Nephron (organoid): ENCODE data around the gene ADARB2.
"Not testable (repeated sequence)": the region's sequence is repeated elsewhere in the genome, so short reads cannot be mapped to it uniquely, and the experiment has no call there.

Experiments used
- H3K27ac Mint-ChIP-seq, 3 experiments: 2 replicates each; pipeline ENCODE4 v1.8.0; 2020; ENCODE audit warnings: mixed read lengths in 3 of 3, mild to moderate bottlenecking in 2 of 3, moderate library complexity in 1 of 3
- H3K27me3 Mint-ChIP-seq: 2 replicates; pipeline ENCODE4 v1.8.0; 2021; ENCODE audit warnings: low read depth, mild to moderate bottlenecking, moderate library complexity, mixed read lengths
- H3K36me3 Mint-ChIP-seq: 2 replicates; pipeline ENCODE4 v1.8.0; 2020; ENCODE audit warnings: low read depth, mixed read lengths
- H3K4me1 Mint-ChIP-seq: 2 replicates; pipeline ENCODE4 v1.8.0; 2020; ENCODE audit warnings: mixed read lengths
- H3K4me3 Mint-ChIP-seq, 3 experiments: 2 replicates each; pipeline ENCODE4 v1.8.0; 2020; ENCODE audit warnings: mild to moderate bottlenecking in 3 of 3, mixed read lengths in 3 of 3, moderate library complexity in 2 of 3
- H3K9me3 Mint-ChIP-seq: 2 replicates; pipeline ENCODE4 v1.8.0; 2020; ENCODE audit warnings: mixed read lengths
- TF ChIP-seq, protein P1 (sequence below), 3 experiments: fragments of 200-600 bp; sonication (generic); IDR thresholded peaks; one replicate each; pipeline ENCODE4 v1.5.0; 2021; ENCODE audit warnings: antibody characterized with exemption in 3 of 3; ENCODE audit not compliant: unreplicated experiment in 3 of 3

ADARB2 gene

DNA sequence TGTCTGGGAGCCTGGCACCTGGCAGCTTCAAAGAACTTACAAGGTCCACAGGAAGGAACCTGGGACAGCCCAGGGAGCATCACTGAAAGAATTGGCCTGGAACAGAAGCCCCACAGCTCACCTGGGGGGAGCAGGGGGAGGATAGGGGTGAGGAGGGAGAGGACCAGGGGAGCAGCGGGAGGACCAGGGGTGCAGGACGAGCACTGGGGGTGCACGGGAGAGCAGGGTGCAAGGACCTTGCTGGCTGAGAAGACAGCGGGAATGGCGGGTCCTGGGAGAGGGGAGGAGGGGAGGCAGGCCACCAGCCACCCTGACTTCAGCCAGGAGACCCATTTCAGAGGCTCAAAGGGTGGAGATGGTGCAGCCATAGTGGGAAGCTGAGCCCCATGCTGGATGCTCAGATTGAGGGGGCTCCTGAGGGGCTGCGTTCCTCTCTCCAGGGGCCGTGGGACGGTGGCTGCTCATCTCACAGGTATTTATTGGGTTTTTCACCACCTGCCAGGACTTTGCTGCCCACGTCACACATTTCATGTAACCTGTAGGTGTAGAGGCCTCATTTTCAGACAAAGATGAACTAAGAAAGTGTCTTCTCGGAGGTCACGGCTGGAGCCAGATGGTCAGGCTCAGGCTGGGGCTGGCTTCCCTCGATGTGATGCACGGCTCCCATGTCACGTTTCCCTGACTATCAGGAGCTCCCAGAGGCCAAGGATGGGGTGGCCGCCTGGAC is 571.1 kb downstream of the ADARB2 start:
- no peaks in the 10 kb centered on the region for H3K9me3 Mint-ChIP-seq
- peaks cover 20% of the 10 kb centered on the region for H3K27me3 Mint-ChIP-seq
- H3K27ac Mint-ChIP-seq: no peak overlapping the region
- TF ChIP-seq, protein P1, sequence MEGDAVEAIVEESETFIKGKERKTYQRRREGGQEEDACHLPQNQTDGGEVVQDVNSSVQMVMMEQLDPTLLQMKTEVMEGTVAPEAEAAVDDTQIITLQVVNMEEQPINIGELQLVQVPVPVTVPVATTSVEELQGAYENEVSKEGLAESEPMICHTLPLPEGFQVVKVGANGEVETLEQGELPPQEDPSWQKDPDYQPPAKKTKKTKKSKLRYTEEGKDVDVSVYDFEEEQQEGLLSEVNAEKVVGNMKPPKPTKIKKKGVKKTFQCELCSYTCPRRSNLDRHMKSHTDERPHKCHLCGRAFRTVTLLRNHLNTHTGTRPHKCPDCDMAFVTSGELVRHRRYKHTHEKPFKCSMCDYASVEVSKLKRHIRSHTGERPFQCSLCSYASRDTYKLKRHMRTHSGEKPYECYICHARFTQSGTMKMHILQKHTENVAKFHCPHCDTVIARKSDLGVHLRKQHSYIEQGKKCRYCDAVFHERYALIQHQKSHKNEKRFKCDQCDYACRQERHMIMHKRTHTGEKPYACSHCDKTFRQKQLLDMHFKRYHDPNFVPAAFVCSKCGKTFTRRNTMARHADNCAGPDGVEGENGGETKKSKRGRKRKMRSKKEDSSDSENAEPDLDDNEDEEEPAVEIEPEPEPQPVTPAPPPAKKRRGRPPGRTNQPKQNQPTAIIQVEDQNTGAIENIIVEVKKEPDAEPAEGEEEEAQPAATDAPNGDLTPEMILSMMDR (IDR thresholded peaks at IDR 0.05; ENCODE audit: unreplicated experiment in 3 of 3): no peak
- no peaks in the 10 kb centered on the region for H3K36me3 Mint-ChIP-seq
- H3K4me1 Mint-ChIP-seq: peaks cover 5% of the 10 kb centered on the region
- no peak overlapping the region for H3K4me3 Mint-ChIP-seq

GRCh38 chr10:1163831-1164230 is 573.5 kb downstream of the ADARB2 start:
- Mint-ChIP-seq H3K27me3 (peaks cover 15% of the 10 kb centered on the region), H3K4me3 (no peak overlapping the region), H3K9me3 (no peaks in the 10 kb centered on the region), H3K27ac (no peak overlapping the region), H3K36me3 (no peaks in the 10 kb centered on the region), H3K4me1 (no peaks in the 10 kb centered on the region)
- TF ChIP-seq, protein P1 (IDR thresholded peaks at IDR 0.05; ENCODE audit: unreplicated experiment in 3 of 3): no peak

DNA sequence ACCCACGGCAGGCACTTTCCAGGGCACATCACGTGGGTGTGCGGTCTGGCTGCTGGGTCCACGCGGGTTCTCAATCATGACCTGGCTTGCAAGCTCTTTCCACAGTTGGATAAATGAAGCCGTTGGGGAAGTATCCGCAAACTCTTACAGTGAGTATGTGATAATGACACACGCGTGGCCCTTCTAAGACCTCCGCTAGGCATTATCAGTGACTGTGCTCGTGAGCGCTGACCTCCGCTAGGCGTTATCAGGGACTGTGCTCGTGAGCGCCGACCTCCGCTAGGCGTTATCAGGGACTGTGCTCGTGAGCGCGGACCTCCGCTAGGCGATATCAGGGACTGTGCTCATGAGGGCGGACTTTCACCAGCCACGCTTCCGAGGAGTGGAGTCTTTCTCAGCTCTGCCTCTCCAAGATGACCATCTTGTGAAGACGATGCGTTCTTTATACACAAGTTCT is 574.1 kb downstream of the ADARB2 start:
- Mint-ChIP-seq H3K4me1 (no peaks in the 10 kb centered on the region), H3K4me3 (no peak overlapping the region), H3K27me3 (peaks cover 15% of the 10 kb centered on the region), H3K9me3 (no peaks in the 10 kb centered on the region), H3K36me3 (no peaks in the 10 kb centered on the region), H3K27ac (no peak overlapping the region)
- TF ChIP-seq, protein P1 (IDR thresholded peaks at IDR 0.05; ENCODE audit: unreplicated experiment in 3 of 3): no peak

GRCh38 chr10:1162481-1163203 is 574.7 kb downstream of the ADARB2 start:
- H3K36me3 Mint-ChIP-seq: no peaks in the 10 kb centered on the region
- no peak overlapping the region for H3K27ac Mint-ChIP-seq
- H3K27me3 Mint-ChIP-seq: peaks cover 19% of the 10 kb centered on the region
- no peaks in the 10 kb centered on the region for H3K4me1 Mint-ChIP-seq
- TF ChIP-seq, protein P1 (IDR thresholded peaks at IDR 0.05; ENCODE audit: unreplicated experiment in 3 of 3): no peak
- no peaks in the 10 kb centered on the region for H3K9me3 Mint-ChIP-seq
- H3K4me3 Mint-ChIP-seq: no peak overlapping the region

GRCh38 chr10:1161315-1161673 is 576.0 kb downstream of the ADARB2 start:
- not testable (repeated sequence) for H3K36me3 Mint-ChIP-seq

GRCh38 chr10:1160561-1161314 is 576.6 kb downstream of the ADARB2 start:
- Mint-ChIP-seq H3K4me1 (no peaks in the 10 kb centered on the region), H3K36me3 (no peaks in the 10 kb centered on the region), H3K9me3 (no peaks in the 10 kb centered on the region), H3K4me3 (no peak overlapping the region), H3K27ac (no peak overlapping the region), H3K27me3 (peaks cover 19% of the 10 kb centered on the region)
- TF ChIP-seq, protein P1 (IDR thresholded peaks at IDR 0.05; ENCODE audit: unreplicated experiment in 3 of 3): no peak

More at GRCh38 chr10:1161315-1161673, 576.0 kb downstream of the ADARB2 start:
- not testable (repeated sequence) for H3K9me3 Mint-ChIP-seq, H3K4me3 Mint-ChIP-seq, H3K27ac Mint-ChIP-seq, H3K4me1 Mint-ChIP-seq
- peaks cover 19% of the 10 kb centered on the region for H3K27me3 Mint-ChIP-seq
